Activated CD4-positive, alpha-beta T cell treated with anti-CD3 and anti-CD28 coated beads, Interleukin-2, amount 50 U/mL, for 1 hour (primary cell): ENCODE results near the gene LIMA1.
A peak's percentile ranks its signal among the peaks of the same experiment; 100 is the strongest.

ENCODE experiments used
- DNase-seq: peaks from one replicate; pipeline ENCODE4 v3.0.0-alpha.2; 2020

LIMA1 gene

GRCh38 chr12:50214018-50214417, 69.3 kb downstream of the LIMA1 start:
- DNase-seq: no peak

GRCh38 chr12:50213439-50213838, 69.9 kb downstream of the LIMA1 start:
- DNase-seq: no peak

- no peak for DNase-seq
Measured at GRCh38 chr12:50212071-50212467, 71.3 kb downstream of the LIMA1 start.

GRCh38 chr12:50211392-50212070, 71.8 kb downstream of the LIMA1 start:
- no peak for DNase-seq

GRCh38 chr12:50207424-50207823, 75.9 kb downstream of the LIMA1 start:
- no peak for DNase-seq

GRCh38 chr12:50205648-50206047, 77.7 kb downstream of the LIMA1 start:
- no peak for DNase-seq

- no peak for DNase-seq
Measured at GRCh38 chr12:50203691-50204090, 79.6 kb downstream of the LIMA1 start.

- no peak for DNase-seq
Measured at GRCh38 chr12:50201987-50202521, 81.3 kb downstream of the LIMA1 start.

- no peak for DNase-seq
Measured at GRCh38 chr12:50200552-50201273, 82.6 kb downstream of the LIMA1 start.

GRCh38 chr12:50198829-50199228, 84.5 kb downstream of the LIMA1 start:
- no peak for DNase-seq

- DNase-seq: no peak
Measured at GRCh38 chr12:50197297-50197727, 86.0 kb downstream of the LIMA1 start.

- no peak for DNase-seq
Measured at GRCh38 chr12:50196537-50196936, 86.8 kb downstream of the LIMA1 start.

GRCh38 chr12:50195832-50196231, 87.5 kb downstream of the LIMA1 start:
- DNase-seq: no peak

GRCh38 chr12:50192908-50193307, 90.4 kb downstream of the LIMA1 start:
- no peak for DNase-seq

GRCh38 chr12:50192236-50192635, 91.1 kb downstream of the LIMA1 start:
- DNase-seq: no peak

GRCh38 chr12:50190859-50191258, 92.5 kb downstream of the LIMA1 start:
- no peak for DNase-seq

GRCh38 chr12:50188875-50189575, 94.3 kb downstream of the LIMA1 start:
- DNase-seq: peak; percentile 12

- DNase-seq: no peak
Measured at GRCh38 chr12:50188241-50188781, 95.0 kb downstream of the LIMA1 start.

GRCh38 chr12:50187084-50187900, 96.0 kb downstream of the LIMA1 start:
- DNase-seq: no peak

GRCh38 chr12:50186681-50187080, 96.6 kb downstream of the LIMA1 start:
- DNase-seq: no peak

GRCh38 chr12:50185970-50186663, 97.2 kb downstream of the LIMA1 start:
- DNase-seq: no peak
